Measurements from ENCODE around the gene CDH13. TPM values are rescaled to one million over a fixed set of nuclear protein-coding genes. Genes with fewer than 3 reads are reported as not detected.

The CDH13 gene
- total RNA-seq, 4 donors from 2014 or later: 3.1 to 13.5 (median 8.9) TPM

DNA sequence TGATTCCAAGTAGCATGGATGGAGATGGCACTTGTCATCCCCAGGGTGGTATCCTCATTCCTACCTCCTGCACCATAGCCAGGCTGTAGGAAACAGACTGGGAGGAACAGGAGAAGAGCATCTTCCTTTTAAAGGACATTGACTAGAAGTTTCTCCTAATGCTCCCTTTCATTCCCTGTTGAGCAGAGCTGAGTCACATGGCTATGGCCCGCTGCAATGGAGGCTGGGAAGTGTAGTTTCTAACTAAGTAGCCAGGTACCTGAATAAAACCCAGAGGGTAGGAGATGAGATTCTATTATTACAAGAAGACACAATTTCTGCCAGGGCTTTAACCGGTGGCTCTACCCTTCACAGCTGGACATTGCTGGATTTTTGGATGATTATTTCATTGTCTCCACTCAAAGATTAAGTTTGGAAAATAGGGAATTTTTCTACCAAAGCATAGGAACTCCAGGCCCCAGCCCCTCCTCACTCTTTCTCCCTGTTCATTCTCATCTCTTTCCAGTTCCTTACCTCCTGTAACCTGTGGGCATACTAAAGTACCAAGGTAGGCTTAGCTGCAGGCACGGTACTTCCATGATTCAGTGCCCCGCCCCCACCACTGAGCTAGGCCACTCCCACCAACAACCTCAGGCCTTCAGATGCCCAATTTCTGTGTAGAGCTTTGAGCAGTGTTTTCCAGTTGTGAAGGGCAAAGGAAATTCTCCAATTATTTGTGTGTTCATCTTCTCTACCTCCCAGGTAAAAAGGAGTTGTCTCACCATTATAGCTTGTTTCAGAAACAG lies 378.3 kb downstream of the CDH13 start:
- Histone ChIP-seq H3K9me3 (no peaks in the 10 kb centered on the region), H3K4me3 (no peak overlapping the region), H3K36me3 (no peaks in the 10 kb centered on the region), H3K4me1 (peaks cover 0 to 3% (median 1%) of the 10 kb centered on the region in 4 donors), H3K27me3 (no peaks in the 10 kb centered on the region), H3K27ac (replicated peaks in 1 of 4) (no peak overlapping the region)
- TF ChIP-seq, protein P1, sequence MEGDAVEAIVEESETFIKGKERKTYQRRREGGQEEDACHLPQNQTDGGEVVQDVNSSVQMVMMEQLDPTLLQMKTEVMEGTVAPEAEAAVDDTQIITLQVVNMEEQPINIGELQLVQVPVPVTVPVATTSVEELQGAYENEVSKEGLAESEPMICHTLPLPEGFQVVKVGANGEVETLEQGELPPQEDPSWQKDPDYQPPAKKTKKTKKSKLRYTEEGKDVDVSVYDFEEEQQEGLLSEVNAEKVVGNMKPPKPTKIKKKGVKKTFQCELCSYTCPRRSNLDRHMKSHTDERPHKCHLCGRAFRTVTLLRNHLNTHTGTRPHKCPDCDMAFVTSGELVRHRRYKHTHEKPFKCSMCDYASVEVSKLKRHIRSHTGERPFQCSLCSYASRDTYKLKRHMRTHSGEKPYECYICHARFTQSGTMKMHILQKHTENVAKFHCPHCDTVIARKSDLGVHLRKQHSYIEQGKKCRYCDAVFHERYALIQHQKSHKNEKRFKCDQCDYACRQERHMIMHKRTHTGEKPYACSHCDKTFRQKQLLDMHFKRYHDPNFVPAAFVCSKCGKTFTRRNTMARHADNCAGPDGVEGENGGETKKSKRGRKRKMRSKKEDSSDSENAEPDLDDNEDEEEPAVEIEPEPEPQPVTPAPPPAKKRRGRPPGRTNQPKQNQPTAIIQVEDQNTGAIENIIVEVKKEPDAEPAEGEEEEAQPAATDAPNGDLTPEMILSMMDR (IDR thresholded peaks at IDR 0.05): no peak
- TF ChIP-seq POLR2A (IDR thresholded peaks at IDR 0.05; ENCODE audit: low read depth) (no peak), EP300 (IDR thresholded peaks at IDR 0.05) (no peak), POLR2AphosphoS5 (IDR thresholded peaks at IDR 0.05) (no peak)
- intact Hi-C loops (cut with DNase I): no loop called here
- WGBS: 89% methylated on average over 4 of the region's 4 CpGs
- DNase-seq (ENCODE audit: extremely low spot score): no peak

DNA sequence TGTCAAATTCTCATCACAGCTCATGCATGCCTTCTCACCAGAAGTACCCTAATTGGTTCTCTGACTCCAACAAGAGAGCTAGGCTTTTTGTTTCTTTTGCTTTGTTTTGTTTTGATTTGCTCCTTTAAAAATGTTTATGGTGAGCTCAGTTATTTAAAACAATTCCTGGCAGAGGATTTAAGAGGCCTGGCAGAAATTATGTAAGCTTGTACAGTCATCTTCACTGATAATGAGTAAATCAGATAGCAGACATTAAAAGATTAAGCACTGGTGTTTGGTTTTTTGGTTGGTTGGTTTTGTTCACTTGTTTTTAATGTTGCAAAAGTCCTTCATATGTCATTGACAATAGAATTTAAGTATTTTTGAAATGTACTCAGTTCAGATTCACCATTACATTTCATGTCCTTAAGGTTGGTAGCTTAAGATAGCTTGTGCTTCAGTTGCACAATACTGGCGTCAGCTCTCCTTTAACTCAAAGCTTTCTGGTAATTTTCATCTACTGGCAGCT lies 378.9 kb downstream of the CDH13 start:
- peaks cover 0 to 3% (median 1%) of the 10 kb centered on the region in 4 donors for H3K4me1 ChIP-seq
- no peaks in the 10 kb centered on the region for H3K9me3 ChIP-seq
- TF ChIP-seq, protein P1 (IDR thresholded peaks at IDR 0.05): no peak
- TF ChIP-seq EP300 (IDR thresholded peaks at IDR 0.05): no peak
- TF ChIP-seq POLR2A (IDR thresholded peaks at IDR 0.05; ENCODE audit: low read depth): no peak
- TF ChIP-seq POLR2AphosphoS5 (IDR thresholded peaks at IDR 0.05): no peak
- H3K27me3 ChIP-seq: no peaks in the 10 kb centered on the region
- H3K4me3 ChIP-seq: no peak overlapping the region
- DNase-seq (ENCODE audit: extremely low spot score): no peak
- intact Hi-C loops (cut with DNase I): no loop called here
- no peak overlapping the region for H3K27ac ChIP-seq (replicated peaks in 1 of 4)
- H3K36me3 ChIP-seq: no peaks in the 10 kb centered on the region
- 86% methylated on average over 1 of the region's 1 CpG for WGBS

DNA sequence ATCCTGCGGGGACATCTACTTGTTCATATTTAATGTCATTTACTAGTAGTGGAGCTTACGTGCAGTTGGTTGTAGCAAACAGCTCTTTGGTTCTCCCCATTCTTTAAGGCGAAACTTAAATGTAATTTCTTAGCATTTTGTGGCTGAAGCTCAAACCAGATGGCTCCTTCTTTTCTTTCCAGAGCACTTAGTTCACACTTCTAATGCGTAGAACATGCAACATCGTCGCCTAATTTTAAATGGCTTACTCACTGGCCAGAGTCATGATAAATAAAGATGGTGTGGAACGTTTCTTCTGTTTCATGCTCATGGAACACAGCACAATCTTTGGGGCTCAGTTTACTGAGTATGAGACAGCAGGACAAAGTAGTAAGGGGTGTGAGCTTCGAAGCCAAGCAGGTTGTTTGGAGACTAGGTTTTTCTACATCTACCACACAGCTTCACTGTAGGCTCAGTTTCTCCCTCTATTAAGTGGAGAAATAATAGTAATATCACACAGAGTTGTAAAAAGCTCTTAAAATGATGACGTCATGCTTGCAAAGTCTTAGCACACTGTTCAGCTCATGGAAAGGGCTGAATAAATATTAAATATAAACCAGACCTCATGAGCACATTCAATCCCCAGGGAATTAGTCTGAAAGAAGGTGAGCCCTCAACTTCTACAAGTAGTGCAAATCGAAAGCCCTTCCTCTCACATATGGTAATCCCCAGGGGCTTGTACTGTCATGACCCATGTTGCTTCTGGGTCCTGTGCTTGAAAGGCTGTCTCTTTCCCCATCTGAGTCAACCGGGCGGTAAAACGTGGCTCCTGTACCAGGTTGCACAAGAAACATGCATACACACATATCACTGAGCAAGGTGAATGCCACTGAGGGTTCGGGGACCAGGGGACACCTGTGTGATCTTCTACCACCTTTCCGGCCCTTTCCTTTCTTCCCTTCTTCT lies 384.3 kb downstream of the CDH13 start:
- peak; percentile 87 for DNase-seq (ENCODE audit: extremely low spot score)
- TF ChIP-seq POLR2A (IDR thresholded peaks at IDR 0.05; ENCODE audit: low read depth): no peak
- TF ChIP-seq EP300 (IDR thresholded peaks at IDR 0.05): no peak
- TF ChIP-seq, protein P1 (IDR thresholded peaks at IDR 0.05): no peak
- no peak for TF ChIP-seq POLR2AphosphoS5 (IDR thresholded peaks at IDR 0.05)
- no peak overlapping the region for H3K4me3 ChIP-seq
- intact Hi-C loops (cut with DNase I): no loop called here
- H3K9me3 ChIP-seq: no peaks in the 10 kb centered on the region
- no peaks in the 10 kb centered on the region for H3K36me3 ChIP-seq
- H3K4me1 ChIP-seq: no peaks in the 10 kb centered on the region
- 91% methylated on average over 15 of the region's 15 CpGs for WGBS
- no peak overlapping the region for H3K27ac ChIP-seq (replicated peaks in 1 of 4)
- H3K27me3 ChIP-seq: no peaks in the 10 kb centered on the region

DNA sequence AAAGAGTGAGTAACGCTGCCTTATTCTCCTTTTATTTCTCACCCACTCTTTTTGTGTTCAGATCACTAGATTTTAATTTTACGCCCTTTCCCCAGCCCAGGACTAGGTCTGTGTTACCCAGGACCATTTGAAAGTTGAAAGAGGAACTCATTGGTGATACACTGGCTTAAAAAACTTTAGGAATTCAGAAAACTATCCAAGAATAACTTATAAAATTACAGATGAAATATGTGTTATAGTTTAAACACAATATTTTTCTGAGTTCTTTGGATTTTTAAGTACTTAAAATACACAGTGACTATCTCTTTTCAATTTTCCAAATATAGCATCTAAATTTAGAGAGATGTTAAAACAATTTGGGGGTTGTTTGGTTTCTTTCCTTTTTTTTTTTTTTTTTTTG lies 385.2 kb downstream of the CDH13 start:
- no peak overlapping the region for H3K4me3 ChIP-seq

More for the DNA sequence above, 385.2 kb downstream of the CDH13 start:
- H3K4me1 ChIP-seq: no peaks in the 10 kb centered on the region
- TF ChIP-seq EP300 (IDR thresholded peaks at IDR 0.05) (no peak), POLR2A (IDR thresholded peaks at IDR 0.05; ENCODE audit: low read depth) (no peak), POLR2AphosphoS5 (IDR thresholded peaks at IDR 0.05) (no peak)
- TF ChIP-seq, protein P1 (IDR thresholded peaks at IDR 0.05): no peak
- intact Hi-C loops (cut with DNase I): no loop called here
- H3K27ac ChIP-seq (replicated peaks in 1 of 4): no peak overlapping the region
- no peak for DNase-seq (ENCODE audit: extremely low spot score)
- H3K27me3 ChIP-seq: no peaks in the 10 kb centered on the region
- 82% methylated on average over 2 of the region's 2 CpGs for WGBS
- no peaks in the 10 kb centered on the region for H3K36me3 ChIP-seq
- no peaks in the 10 kb centered on the region for H3K9me3 ChIP-seq

Data from esophagus muscularis mucosa (tissue), 4 donors.